Stimulated activated CD4-positive, alpha-beta T cell treated with anti-CD3 and anti-CD28 coated beads, Interleukin-1b, Interleukin-23, amount 100 ng/mL, for 48 hours (primary cell): ENCODE measurements around the gene GLOD4.
"Not testable (repeated sequence)": the region's sequence is repeated elsewhere in the genome, so short reads cannot be mapped to it uniquely, and the experiment has no call there.

Experiments
- DNase-seq: peaks from one replicate; pipeline ENCODE4 v3.0.0-alpha.2; 2020

Gene GLOD4

GRCh38 chr17:802481-802880 lies 20.4 kb upstream of the GLOD4 start:
- DNase-seq, result no peak

- no peak for DNase-seq
Observed at GRCh38 chr17:801660-802059, 19.6 kb upstream of the GLOD4 start.

GRCh38 chr17:800446-801242 lies 18.6 kb upstream of the GLOD4 start:
- DNase-seq, result no peak

- no peak for DNase-seq
Observed at GRCh38 chr17:799261-799660, 17.2 kb upstream of the GLOD4 start.

GRCh38 chr17:798246-798645 lies 16.2 kb upstream of the GLOD4 start:
- DNase-seq, result no peak

GRCh38 chr17:797236-797840 lies 15.3 kb upstream of the GLOD4 start:
- no peak for DNase-seq

- DNase-seq, result no peak
Observed at GRCh38 chr17:796609-797008, 14.5 kb upstream of the GLOD4 start.

- DNase-seq, result no peak
Observed at GRCh38 chr17:795721-796120, 13.6 kb upstream of the GLOD4 start.

GRCh38 chr17:795276-795675 lies 13.2 kb upstream of the GLOD4 start:
- no peak for DNase-seq

GRCh38 chr17:794876-795275 lies 12.8 kb upstream of the GLOD4 start:
- DNase-seq, result peak; percentile 38

- no peak for DNase-seq
Observed at GRCh38 chr17:792277-792676, 10.2 kb upstream of the GLOD4 start.

GRCh38 chr17:791829-792228 lies 9.7 kb upstream of the GLOD4 start:
- no peak for DNase-seq

- not testable (repeated sequence) for DNase-seq
Observed at GRCh38 chr17:790874-791247, 8.8 kb upstream of the GLOD4 start.

- not testable (repeated sequence) for DNase-seq
Observed at GRCh38 chr17:789931-790873, 8.1 kb upstream of the GLOD4 start.

GRCh38 chr17:789160-789840 lies 7.2 kb upstream of the GLOD4 start:
- DNase-seq, result no peak

GRCh38 chr17:788551-788950 lies 6.5 kb upstream of the GLOD4 start:
- DNase-seq, result no peak

- DNase-seq, result no peak
Observed at GRCh38 chr17:787641-788221, 5.7 kb upstream of the GLOD4 start.

GRCh38 chr17:785901-786300 lies 3.8 kb upstream of the GLOD4 start:
- not testable (repeated sequence) for DNase-seq

- DNase-seq, result peak; percentile 21
Observed at GRCh38 chr17:784143-784542, 2.1 kb upstream of the GLOD4 start.

- no peak for DNase-seq
Observed at GRCh38 chr17:778096-778495, 4.0 kb downstream of the GLOD4 start.

- DNase-seq, result no peak
Observed at GRCh38 chr17:774313-774584, 7.8 kb downstream of the GLOD4 start.

GRCh38 chr17:773467-774312 lies 8.4 kb downstream of the GLOD4 start:
- no peak for DNase-seq
